HL-60 (cell line): ENCODE data around the gene SGCA.

Experiments used
- DNase-seq, 2 experiments: peaks; one replicate each; pipeline ENCODE4 v3.0.0-alpha.2; 2010 to 2020; ENCODE audit warnings: low read depth in 1 of 2, low spot score in 1 of 2
- H3K27ac ChIP-seq: fragments of 250-450 bp; sonication (Bioruptor Pico); replicated peaks from 2 replicates; pipeline ENCODE4 v1.5.1; 2020; ENCODE audit warnings: mild to moderate bottlenecking, moderate library complexity
- H3K27me3 ChIP-seq: fragments of 250-450 bp; sonication (Bioruptor Pico); 2 replicates; pipeline ENCODE4 v1.5.1; 2021; ENCODE audit warnings: mild to moderate bottlenecking, moderate library complexity; ENCODE audit not compliant: insufficient read depth, poor library complexity, severe bottlenecking
- H3K4me3 ChIP-seq: replicated peaks from 2 replicates; pipeline ENCODE4 v1.5.1; 2011; ENCODE audit warnings: mild to moderate bottlenecking, control low read depth, low read length; ENCODE audit not compliant: insufficient read depth
- GABPA ChIP-seq: IDR thresholded peaks from 2 replicates; pipeline ENCODE4 v1.6.1; 2012; ENCODE audit warnings: low read depth
- POLR2AphosphoS5 ChIP-seq: IDR thresholded peaks from 2 replicates; pipeline ENCODE4 v1.6.1; 2012; ENCODE audit warnings: low read depth
- SPI1 ChIP-seq: IDR thresholded peaks from 2 replicates; pipeline ENCODE4 v1.6.1; 2012; ENCODE audit warnings: low read depth, mild to moderate bottlenecking, borderline replicate concordance
- TF ChIP-seq, protein P1 (sequence below): IDR thresholded peaks from 2 replicates; pipeline ENCODE4 v1.6.1; 2012; ENCODE audit warnings: low read depth; ENCODE audit not compliant: insufficient replicate concordance
- TF ChIP-seq, protein P2 (sequence below): IDR thresholded peaks from one replicate; pipeline ENCODE4 v1.5.1; 2011; ENCODE audit warnings: low read length, control low read depth, inconsistent platforms; ENCODE audit not compliant: insufficient read depth

SGCA gene

DNA sequence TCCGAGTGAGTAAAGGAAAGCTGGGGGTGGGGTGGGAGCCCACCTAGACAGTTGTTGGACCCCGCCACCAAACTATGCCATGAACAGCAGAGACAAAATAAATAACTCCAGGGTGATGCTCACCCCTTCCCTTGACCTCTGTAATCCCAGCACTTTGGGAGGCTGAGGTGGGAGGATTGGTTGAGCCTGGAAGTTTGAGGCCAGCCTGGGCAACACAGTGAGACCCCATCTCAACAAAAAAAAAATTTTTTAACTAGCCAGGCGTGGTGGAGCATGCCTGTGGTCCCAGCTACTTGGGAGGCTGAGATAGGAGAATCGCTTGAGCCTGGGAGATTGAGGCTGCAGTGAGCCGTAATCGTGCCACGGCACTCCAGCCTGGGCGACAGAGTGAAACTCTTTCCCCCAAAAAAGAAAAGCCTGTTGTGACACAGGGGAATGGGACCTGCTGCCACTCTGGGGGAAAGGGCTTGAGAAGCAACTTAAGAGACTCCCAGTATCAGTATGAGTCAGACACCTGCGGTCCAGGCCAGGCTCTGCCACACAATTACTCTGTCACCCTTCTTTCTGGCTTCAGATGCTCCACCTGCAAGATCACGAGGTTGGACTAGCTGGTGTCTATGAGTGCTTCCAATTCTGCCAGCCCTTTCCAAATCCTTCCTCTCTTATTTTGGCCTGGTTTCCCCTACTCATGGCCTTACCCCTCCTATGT, 5.0 kb downstream of the SGCA start:
- Histone ChIP-seq H3K4me3 (no peak overlapping the region), H3K27me3 (peaks cover 5% of the 10 kb centered on the region), H3K27ac (no peak overlapping the region)
- no peak for DNase-seq
- TF ChIP-seq, protein P1, sequence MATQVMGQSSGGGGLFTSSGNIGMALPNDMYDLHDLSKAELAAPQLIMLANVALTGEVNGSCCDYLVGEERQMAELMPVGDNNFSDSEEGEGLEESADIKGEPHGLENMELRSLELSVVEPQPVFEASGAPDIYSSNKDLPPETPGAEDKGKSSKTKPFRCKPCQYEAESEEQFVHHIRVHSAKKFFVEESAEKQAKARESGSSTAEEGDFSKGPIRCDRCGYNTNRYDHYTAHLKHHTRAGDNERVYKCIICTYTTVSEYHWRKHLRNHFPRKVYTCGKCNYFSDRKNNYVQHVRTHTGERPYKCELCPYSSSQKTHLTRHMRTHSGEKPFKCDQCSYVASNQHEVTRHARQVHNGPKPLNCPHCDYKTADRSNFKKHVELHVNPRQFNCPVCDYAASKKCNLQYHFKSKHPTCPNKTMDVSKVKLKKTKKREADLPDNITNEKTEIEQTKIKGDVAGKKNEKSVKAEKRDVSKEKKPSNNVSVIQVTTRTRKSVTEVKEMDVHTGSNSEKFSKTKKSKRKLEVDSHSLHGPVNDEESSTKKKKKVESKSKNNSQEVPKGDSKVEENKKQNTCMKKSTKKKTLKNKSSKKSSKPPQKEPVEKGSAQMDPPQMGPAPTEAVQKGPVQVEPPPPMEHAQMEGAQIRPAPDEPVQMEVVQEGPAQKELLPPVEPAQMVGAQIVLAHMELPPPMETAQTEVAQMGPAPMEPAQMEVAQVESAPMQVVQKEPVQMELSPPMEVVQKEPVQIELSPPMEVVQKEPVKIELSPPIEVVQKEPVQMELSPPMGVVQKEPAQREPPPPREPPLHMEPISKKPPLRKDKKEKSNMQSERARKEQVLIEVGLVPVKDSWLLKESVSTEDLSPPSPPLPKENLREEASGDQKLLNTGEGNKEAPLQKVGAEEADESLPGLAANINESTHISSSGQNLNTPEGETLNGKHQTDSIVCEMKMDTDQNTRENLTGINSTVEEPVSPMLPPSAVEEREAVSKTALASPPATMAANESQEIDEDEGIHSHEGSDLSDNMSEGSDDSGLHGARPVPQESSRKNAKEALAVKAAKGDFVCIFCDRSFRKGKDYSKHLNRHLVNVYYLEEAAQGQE, result no peak
- no peak for TF ChIP-seq POLR2AphosphoS5
- TF ChIP-seq SPI1, result no peak
- TF ChIP-seq GABPA, result no peak
- TF ChIP-seq, protein P2, sequence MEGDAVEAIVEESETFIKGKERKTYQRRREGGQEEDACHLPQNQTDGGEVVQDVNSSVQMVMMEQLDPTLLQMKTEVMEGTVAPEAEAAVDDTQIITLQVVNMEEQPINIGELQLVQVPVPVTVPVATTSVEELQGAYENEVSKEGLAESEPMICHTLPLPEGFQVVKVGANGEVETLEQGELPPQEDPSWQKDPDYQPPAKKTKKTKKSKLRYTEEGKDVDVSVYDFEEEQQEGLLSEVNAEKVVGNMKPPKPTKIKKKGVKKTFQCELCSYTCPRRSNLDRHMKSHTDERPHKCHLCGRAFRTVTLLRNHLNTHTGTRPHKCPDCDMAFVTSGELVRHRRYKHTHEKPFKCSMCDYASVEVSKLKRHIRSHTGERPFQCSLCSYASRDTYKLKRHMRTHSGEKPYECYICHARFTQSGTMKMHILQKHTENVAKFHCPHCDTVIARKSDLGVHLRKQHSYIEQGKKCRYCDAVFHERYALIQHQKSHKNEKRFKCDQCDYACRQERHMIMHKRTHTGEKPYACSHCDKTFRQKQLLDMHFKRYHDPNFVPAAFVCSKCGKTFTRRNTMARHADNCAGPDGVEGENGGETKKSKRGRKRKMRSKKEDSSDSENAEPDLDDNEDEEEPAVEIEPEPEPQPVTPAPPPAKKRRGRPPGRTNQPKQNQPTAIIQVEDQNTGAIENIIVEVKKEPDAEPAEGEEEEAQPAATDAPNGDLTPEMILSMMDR, result no peak

DNA sequence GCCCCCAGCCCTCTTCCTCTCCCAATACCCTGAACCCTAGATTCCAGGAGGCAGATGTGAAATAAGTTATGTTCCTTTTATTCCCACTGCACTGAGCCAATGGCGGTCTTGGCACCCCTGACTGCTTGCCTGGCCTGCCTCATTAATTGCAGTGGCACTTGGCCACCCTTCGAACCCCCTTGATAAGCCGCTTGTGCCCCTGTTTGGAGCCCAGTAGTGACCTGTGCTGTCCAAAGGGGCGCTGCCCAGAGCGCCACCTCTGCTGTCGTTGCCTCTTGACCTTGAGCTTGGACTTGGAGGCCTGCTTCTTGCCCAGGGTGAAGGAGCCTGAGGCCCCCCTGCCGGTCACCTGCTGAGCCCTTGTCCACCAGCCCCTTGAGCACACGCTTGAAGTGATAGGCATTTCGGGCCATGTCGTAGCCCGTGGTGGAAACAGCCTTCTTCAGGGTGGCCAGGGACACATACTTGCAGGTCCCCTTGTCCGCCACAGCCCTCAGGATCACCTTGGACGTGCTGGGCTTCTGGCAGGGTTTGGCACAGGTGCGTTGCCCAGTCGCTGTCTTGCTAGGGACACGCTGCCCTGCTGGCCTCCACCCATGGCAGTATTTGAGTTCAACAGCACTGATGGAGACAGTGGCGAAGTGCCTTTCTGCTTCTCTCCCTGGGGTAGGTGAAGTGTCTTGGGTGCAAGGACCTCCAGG, 5.7 kb downstream of the SGCA start:
- peaks cover 5% of the 10 kb centered on the region for H3K27me3 ChIP-seq
- no peak overlapping the region for H3K27ac ChIP-seq
- DNase-seq, result no peak
- H3K4me3 ChIP-seq, result no peak overlapping the region
- TF ChIP-seq POLR2AphosphoS5 (no peak), GABPA (no peak), SPI1 (no peak)
- TF ChIP-seq, protein P2, result no peak
- TF ChIP-seq, protein P1, result no peak

DNA sequence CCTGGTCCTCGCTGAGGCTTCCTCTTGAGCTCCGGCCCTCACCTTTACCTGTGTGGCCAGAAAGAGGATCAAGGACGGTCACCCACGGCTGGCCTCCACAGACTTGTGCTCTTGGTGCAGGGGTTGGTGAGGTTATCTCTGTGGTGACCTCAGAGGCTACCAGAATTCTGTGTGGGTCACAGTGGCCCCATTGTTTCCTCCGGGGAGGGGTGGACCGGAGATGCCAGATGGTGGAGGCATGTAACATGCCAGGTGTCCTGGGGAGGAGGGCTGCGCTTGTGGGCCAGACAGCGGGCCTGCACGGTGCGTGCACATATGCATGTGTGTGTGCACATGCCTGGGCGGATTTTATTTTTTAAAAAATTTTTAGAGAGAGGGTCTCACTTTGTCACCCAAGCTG, 6.3 kb downstream of the SGCA start:
- Histone ChIP-seq H3K4me3 (no peak overlapping the region), H3K27me3 (peaks cover 5% of the 10 kb centered on the region), H3K27ac (no peak overlapping the region)
- no peak for DNase-seq
- TF ChIP-seq, protein P1, result no peak
- no peak for TF ChIP-seq SPI1
- no peak for TF ChIP-seq POLR2AphosphoS5
- TF ChIP-seq, protein P2, result no peak
- TF ChIP-seq GABPA, result no peak
